A673 (cell line): ENCODE measurements around the gene ARTN.

Source experiments
- CTCF ChIP-seq: fragments of 300-800, 200-600 bp; sonication (generic); conservative IDR thresholded peaks from 2 replicates; pipeline ENCODE4 v1.5.1; 2017; ENCODE audit warnings: low read depth, mild to moderate bottlenecking, antibody characterized with exemption, low read length, moderate library complexity, mixed read lengths
- EZH2 ChIP-seq: fragments of 200-600 bp; sonication (generic); IDR thresholded peaks from 2 replicates; pipeline ENCODE4 v1.6.1; 2017; ENCODE audit warnings: borderline replicate concordance, low read depth, mild to moderate bottlenecking, mixed read lengths, antibody characterized with exemption, low read length; ENCODE audit not compliant: poor library complexity, severe bottlenecking

GRCh38 chr1:43924516-43924915, 9.1 kb upstream of the ARTN start:
- TF ChIP-seq EZH2 (no peak), CTCF (no peak)
